ENCODE data around the gene OR2AG2.

- TF ChIP-seq CSDC2 (CRISPR knock-in tag; IDR thresholded peaks at IDR 0.05): no peak
- no peak for TF ChIP-seq PATZ1 (CRISPR knock-in tag; IDR thresholded peaks at IDR 0.05; ENCODE audit: borderline replicate concordance)
- TF ChIP-seq TCF4 (CRISPR knock-in tag; IDR thresholded peaks at IDR 0.05; ENCODE audit: borderline replicate concordance): no peak
- TF ChIP-seq BACH2 (CRISPR knock-in tag; IDR thresholded peaks at IDR 0.05; ENCODE audit: borderline replicate concordance): no peak
Observed at GRCh38 chr11:6725386-6725896, 46.3 kb downstream of the OR2AG2 start.

All from SK-N-SH treated with all-trans-retinoic acid at 6 μM for 48 hours (cell line).